HG02642 (cell line): ENCODE data around the gene ITPR3.

Experiments used
- ATAC-seq: cut with Tn5 transposase; IDR thresholded peaks from one replicate; pipeline ENCODE4 v1.9.1; 2021; ENCODE audit warnings: mild to moderate bottlenecking; ENCODE audit not compliant: unreplicated experiment, poor library complexity

The ITPR3 gene

GRCh38 chr6:33711140-33712129, 90.3 kb downstream of the ITPR3 start, which contains the start of gene UQCC2:
Gene UQCC2, minus strand, starts transcription at chr6:33711700. Its CDS starts 14 bp downstream, at chr6:33711686.
- peak; percentile 89 for ATAC-seq

GRCh38 chr6:33712914-33713313, 91.8 kb downstream of the ITPR3 start:
- no peak for ATAC-seq

- no peak for ATAC-seq
These were observed 92.7 kb downstream of the ITPR3 start for GRCh38 chr6:33713786-33714185.

- no peak for ATAC-seq
These were observed 93.4 kb downstream of the ITPR3 start for GRCh38 chr6:33714385-33715040.

GRCh38 chr6:33716379-33716778, 95.3 kb downstream of the ITPR3 start:
- ATAC-seq, result no peak

GRCh38 chr6:33716890-33717632, 95.9 kb downstream of the ITPR3 start:
- ATAC-seq, result no peak

- no peak for ATAC-seq
These were observed 96.9 kb downstream of the ITPR3 start for GRCh38 chr6:33717934-33718455.

- ATAC-seq, result no peak
These were observed 97.6 kb downstream of the ITPR3 start for GRCh38 chr6:33718713-33719112.

- ATAC-seq, result no peak
These were observed 98.3 kb downstream of the ITPR3 start for GRCh38 chr6:33719326-33719987.

GRCh38 chr6:33720998-33721397, 99.9 kb downstream of the ITPR3 start:
- ATAC-seq, result no peak

GRCh38 chr6:33721508-33721907, 100.4 kb downstream of the ITPR3 start:
- no peak for ATAC-seq

GRCh38 chr6:33722103-33722623, 101.0 kb downstream of the ITPR3 start:
- no peak for ATAC-seq

GRCh38 chr6:33723371-33724085, 102.4 kb downstream of the ITPR3 start:
- ATAC-seq, result no peak

- ATAC-seq, result no peak
These were observed 103.2 kb downstream of the ITPR3 start for GRCh38 chr6:33724102-33725023.

GRCh38 chr6:33725222-33725621, 104.1 kb downstream of the ITPR3 start:
- ATAC-seq, result no peak

GRCh38 chr6:33725891-33726673, 105.0 kb downstream of the ITPR3 start:
- ATAC-seq, result no peak

- no peak for ATAC-seq
These were observed 105.6 kb downstream of the ITPR3 start for GRCh38 chr6:33726696-33727095.
